Activated CD4-positive, CD25-positive, alpha-beta regulatory T cell treated with anti-CD3 and anti-CD28 coated beads, Interleukin-2, amount 50 U/mL, for 72 hours (primary cell): ENCODE results near the gene CCT6B.
"Not testable (repeated sequence)": the region's sequence is repeated elsewhere in the genome, so short reads cannot be mapped to it uniquely, and the experiment has no call there.

Source experiments
- DNase-seq: peaks from one replicate; pipeline ENCODE4 v3.0.0; 2021

CCT6B gene, protein sequence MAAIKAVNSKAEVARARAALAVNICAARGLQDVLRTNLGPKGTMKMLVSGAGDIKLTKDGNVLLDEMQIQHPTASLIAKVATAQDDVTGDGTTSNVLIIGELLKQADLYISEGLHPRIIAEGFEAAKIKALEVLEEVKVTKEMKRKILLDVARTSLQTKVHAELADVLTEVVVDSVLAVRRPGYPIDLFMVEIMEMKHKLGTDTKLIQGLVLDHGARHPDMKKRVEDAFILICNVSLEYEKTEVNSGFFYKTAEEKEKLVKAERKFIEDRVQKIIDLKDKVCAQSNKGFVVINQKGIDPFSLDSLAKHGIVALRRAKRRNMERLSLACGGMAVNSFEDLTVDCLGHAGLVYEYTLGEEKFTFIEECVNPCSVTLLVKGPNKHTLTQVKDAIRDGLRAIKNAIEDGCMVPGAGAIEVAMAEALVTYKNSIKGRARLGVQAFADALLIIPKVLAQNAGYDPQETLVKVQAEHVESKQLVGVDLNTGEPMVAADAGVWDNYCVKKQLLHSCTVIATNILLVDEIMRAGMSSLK

DNA sequence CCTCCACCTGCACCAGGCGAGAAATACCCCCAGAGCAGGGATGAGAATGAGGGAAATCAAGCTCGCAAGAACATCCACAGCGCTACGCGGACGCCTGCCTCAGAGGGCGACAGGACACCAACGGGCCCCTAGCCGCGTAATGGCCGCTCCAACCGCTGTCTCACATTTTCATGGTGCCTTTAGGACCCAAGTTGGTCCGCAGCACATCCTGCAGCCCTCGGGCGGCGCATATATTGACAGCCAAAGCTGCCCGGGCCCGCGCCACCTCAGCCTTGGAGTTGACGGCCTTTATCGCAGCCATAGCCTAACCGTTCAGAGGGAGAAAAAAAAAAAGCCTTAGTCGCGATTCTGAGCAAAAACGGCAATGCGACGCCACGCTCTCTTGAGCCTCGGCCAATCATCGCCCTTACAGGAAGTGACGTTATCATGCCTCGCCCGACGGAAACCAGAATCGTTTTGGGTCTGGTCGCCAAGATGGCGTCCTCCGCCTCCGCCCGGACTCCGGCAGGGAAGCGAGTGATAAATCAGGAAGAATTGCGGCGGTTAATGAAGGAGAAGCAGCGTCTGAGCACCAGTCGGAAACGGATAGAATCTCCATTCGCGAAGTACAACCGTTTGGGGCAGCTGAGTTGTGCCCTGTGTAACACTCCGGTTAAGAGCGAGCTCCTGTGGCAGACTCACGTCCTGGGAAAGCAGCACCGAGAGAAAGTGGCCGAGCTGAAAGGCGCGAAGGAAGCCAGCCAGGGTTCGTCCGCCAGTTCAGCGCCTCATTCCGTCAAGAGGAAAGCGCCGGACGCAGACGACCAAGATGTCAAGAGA, at the start of gene CCT6B, which contains the start of gene ZNF830:
CCT6B (minus strand) TSS at position 368 of the 819 bp plus-strand sequence; CDS start at position 301, 67 bp downstream.
ZNF830 (plus strand) TSS at position 448 of the 819 bp plus-strand sequence; CDS start at position 475, 27 bp downstream.
- peak; percentile 83 for DNase-seq

DNA sequence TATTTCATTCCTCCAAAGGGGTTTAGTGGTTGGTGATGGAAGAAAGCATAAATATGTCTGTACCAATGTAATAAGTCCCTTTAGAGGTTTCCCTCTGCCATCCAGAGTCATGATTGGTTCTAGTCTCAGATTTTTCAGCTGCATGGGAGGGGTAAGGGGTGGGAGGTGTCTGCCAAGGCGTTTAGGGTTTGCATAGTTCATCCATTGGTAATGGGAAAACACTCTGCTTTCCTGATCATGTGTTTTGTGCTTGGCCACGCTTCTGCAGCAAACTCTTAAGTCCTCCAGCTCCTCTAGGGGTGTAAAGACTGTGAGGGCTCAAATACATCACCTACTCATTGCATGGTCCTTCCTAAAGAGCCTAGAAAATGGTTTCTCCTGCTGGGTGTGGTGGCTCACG, 48.8 kb upstream of the CCT6B start:
- DNase-seq, result no peak

DNA sequence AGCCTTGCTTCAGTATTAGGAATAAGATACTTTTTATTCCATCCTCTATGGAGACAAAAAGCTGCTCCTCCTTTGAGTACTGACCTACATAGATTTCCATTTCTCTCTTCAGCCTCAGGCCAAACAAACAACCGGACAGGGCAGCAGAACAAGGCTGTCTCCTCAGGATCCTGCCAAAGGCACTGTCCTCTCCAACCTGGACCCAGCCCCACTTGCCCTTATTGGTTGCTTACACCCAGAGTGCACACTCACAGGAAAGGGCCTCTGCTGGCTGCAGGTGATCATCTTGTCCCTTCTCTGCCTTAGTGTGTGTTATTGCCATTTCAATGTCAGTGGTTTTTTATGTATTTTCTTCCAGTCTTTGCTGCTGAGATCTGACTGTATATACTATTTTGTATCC, 45.7 kb upstream of the CCT6B start:
- no peak for DNase-seq

DNA sequence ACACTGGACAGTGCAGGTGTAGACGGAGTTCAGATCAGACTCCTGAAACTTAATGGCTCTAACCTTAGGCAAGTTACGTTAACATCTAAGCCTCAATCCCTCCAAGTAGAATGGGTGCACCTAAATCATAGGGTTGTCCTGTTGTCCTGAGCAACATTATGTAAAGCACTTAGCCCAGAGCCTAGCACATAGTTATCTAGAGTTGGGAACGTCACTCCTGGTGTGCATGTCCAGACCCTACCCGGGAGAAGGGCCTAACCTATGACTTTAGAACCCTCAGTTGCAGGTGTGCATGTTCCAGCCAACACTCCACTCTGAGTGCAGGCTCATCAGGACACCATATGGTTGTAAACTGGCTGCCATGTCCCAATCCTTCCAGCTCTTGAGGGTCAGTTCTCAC, 45.1 kb upstream of the CCT6B start:
- no peak for DNase-seq

DNA sequence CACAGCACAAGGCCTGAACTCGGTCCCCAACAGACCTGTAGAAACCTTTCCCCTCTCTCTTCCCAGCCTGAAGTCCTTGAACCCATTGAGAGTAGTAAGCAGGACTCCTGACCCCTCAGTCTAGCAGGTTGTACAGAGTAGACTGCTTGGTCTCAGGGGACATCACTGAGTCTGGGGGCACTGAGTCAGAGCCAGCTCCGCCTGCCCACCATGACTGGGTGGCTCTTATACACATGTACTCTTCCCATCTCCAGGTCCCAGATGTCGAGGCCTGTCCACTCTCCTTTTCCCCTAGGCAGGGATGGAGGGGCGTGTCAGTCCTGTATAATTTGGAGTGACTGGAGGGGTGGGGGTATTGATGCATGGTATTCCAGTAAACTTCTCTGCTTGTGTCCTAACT, 42.5 kb upstream of the CCT6B start:
- DNase-seq, result no peak

DNA sequence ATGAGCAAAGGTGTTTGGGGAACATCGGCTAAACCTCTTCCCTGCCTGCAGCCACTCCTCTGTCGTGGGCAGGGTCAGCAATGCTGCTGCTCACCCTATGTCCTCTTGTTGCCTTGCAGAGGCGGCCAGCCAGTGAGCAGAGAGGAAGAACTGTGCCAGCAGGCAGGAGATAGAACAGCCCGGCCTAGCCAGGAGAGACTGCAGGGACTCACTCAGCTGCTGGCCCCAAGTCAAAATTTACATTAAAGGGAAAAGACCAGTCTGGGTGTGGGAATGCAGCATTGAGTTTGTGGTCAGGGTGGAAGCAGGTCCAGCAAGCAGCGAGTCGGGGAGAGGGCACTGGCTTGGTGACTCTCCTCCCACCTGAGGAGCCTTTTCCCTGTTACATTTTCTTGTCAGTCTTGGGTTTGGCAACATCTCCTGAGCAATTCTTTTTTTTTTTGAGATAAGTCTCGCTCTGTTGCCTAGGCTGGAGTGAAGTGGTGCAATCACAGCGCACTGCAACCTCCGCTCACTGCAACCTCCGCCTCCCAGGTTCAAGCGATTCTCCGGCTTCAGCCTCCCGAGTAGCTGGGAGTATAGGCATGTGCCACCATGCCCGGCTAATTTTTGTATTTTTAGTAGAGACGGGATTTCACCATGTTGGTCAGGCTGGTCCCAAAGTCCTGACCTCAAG, 41.8 kb upstream of the CCT6B start:
- no peak for DNase-seq

DNA sequence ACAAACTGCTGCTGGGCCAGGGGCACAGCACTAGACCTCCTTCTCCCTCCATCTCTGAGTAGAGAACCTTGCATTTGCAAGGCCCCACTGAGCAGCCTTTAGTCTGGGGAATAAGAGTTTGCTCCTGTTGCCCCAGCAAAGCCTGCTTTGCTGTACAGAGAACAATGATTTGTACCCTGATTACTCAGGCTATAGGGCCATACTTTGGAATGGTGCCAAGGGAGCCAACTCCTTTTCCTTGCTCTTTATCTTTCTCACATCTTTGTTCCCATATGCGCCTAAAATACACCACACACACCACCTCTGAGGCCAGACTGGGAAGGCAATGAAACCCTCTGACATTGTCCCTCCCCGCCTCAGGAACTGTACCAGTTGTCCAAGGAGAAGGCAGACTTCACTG, 40.3 kb upstream of the CCT6B start:
- DNase-seq, result no peak

DNA sequence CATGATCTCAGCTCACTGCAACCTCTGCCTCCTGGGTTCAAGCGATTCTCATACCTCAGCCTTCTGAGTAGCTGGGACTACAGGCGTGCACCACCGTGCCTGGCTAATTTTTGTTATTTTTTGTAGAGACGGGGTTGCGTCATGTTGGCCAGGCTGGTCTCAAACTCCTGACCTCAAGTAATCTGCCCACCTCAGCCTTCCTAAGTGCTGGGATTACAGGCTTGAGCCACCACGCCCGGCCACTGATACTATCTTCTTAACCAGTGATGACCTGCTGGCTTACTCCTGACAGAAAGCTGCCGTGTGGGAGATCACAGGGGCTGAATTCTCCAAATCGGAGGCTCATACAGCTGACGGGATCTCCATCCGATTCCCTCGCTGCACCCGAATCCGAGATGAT, 39.7 kb upstream of the CCT6B start:
- not testable (repeated sequence) for DNase-seq

DNA sequence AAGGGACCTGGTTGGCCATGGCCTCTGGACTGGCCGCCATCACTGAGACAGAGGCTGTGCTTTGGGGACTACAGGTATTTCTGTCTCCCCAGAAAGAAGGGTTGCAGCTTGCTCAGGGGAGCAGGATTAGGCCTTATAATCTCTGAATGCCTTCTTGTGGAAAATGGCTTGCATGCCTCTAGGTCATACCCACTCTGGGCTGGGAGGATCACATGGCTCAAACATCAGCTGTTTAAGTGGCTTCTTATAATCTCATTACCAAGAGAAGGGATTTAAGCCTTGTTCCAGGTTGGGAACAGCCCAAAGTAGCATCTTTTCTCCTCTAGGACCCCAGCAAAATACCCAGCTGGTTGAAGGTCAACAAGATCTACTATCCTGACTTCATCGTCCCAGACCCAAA, 38.2 kb upstream of the CCT6B start:
- DNase-seq, result no peak

DNA sequence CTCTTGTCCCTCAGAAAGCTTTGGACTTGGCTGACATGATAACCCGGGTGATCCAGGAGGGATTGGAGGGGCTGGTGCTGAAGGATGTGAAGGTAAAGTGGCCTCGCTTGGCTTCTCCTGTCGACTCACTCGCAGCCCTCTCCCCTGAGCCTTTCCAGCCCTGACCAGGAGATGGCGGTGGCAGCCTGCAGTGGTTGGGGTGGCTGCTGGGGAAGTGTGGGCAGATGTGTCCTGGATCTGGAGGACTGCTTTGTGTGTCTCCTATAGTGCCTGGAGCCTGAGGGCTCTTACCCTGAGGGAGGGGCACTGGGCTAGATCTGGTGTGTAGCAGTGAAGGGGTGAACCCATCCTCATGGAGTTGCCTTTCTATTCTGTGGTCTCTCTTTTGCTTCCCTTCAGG, 36.9 kb upstream of the CCT6B start:
- DNase-seq, result peak; percentile 65

DNA sequence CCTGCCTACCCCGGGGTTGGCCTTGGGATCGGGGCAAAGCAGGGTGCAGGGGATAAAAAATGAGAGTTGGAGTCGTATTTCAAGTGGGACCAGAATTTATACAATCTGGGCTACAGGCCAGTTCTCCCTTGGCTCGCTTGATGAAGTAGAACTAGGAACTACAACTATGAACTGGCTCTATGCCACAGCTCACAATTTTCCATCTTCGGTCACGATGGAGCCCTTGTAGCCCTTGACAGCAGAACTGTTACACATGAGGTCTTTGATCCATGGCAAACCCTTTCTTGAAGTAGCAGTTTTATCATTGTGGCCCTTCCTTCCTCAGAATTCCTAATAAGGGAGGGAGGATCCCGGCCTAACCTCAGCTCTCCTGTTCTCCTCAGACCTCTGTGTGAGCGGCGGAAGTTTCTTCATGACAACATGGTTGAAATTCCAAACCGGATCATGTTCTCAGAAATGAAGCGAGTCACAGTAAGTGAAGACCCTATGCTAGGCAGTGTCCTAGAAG, 36.1 kb upstream of the CCT6B start:
- DNase-seq, result no peak

DNA sequence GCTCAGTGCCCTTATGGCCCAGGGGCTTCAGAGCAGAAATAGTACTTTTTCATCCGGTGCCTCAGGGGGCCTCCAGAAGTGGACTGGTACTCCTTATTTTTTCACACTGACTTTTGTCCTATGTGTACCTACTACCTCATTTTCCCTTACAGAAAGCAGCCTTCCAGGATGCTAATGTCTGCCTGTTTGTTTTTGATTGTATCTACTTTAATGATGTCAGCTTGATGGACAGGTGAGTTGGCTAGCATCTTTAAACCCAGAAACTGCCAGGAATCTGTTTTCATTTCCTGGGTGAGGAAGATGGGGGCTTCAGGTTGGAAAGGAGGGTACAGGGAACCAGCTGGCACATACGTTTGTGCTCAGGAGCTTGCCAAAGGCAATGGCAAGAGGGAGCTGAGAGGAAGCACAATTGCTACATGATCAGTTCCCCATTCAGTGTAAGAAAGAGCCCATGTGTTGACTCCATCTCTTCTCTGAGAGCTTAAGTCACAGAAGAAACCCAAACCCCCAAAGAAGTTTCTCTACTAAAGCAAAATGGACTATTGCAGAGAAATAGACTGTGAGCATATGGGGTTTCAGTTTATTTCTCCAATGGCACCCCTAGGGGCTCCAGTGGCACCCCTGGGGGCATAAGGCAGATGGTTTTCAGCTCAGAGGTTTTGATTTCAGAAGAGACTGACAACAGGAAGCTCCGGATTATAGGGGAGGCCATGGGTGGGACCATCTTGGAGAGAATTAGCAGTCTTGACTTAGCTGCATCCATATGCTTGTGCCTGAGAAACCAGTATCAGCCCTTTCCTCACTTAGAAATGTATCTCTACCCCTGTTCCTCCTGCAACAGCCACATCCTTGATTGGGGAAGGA, 35.4 kb upstream of the CCT6B start:
- no peak for DNase-seq

DNA sequence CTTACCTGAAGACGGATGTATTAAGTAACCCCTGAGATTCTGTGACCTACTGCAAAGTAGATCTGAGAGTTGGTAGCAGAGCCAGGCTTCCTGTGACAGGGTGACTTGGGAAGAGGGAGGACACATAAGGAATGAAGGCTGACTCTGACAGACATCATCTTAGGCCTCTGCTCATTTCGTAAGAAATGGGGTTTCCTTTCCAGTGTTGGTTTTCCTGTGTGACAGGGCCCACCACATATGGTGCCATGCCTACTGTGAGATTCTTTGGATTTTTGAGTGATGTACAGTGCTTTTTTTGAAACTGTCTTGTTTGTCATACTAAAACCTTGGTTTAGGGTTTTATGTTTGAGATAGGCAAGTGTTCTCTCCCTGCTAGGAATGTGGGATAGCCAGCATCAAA, 31.8 kb upstream of the CCT6B start:
- no peak for DNase-seq

DNA sequence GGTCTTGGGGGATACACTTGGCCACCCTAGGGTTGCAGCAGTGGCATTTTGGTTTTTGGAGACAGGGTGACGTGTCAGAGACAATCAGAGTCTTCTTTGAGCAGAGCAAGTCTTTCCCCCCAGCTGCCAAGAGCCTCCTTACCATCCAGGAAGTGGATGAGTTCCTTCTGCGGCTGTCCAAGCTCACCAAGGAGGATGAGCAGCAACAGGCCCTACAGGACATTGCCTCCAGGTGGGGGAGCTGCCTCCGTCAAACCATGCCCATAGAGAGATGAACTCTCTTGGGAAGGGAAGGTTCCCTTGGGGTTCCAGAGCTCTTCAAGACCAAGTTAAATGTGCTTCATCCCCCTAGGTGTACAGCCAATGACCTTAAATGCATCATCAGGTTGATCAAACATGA, 30.3 kb upstream of the CCT6B start:
- no peak for DNase-seq

DNA sequence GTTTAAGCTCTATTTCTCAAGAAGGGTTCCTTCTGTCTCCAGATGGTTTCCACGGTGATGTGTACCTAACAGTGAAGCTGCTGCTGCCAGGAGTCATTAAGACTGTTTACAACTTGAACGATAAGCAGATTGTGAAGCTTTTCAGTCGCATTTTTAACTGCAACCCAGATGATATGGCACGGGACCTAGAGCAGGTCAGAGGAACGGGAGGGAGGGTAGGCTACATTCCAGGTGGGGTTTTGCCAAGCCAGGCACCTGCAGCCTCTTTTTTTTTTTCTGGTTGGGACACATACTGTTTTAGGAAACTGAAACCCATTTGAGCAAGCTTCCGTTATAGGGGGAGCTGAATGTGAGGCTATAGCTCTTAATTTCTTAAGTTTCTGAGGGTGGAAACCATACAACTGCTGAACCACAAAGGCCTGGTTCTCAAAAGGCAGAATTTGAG, 29.7 kb upstream of the CCT6B start:
- DNase-seq, result no peak

DNA sequence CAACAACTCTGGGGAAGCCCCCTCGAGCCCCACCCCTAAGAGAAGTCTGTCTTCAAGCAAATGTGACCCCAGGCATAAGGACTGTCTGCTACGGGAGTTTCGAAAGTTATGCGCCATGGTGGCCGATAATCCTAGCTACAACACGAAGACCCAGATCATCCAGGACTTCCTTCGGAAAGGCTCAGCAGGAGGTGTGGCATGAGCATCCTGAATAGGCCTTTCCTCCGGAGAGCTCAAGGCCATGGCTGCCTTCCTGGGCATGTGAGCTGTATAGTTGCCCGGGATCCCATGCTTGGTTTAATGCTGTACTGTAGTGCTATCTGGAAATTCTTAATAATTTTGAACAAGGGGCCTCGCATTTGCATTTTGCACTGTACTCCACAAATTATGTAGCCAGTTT, 28.2 kb upstream of the CCT6B start:
- no peak for DNase-seq

DNA sequence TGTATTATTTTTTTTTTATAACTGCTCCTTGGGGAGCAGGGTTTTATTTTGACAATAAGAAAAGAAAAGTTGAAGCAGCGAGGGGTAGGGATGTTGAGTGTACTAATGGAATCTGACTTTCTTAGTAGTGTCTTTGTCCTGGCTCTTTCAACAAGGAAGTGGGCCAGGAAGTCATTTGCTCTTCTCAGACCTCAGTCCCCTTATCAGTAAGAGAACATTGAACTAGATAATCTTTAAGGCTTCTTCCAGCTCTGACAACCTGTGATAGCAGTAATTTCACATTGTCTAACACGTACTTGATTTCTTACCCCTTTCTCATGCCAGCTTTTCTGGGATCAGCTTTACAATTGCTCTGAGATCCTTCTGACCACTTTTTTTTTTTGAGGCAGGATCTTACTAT, 27.4 kb upstream of the CCT6B start:
- no peak for DNase-seq

DNA sequence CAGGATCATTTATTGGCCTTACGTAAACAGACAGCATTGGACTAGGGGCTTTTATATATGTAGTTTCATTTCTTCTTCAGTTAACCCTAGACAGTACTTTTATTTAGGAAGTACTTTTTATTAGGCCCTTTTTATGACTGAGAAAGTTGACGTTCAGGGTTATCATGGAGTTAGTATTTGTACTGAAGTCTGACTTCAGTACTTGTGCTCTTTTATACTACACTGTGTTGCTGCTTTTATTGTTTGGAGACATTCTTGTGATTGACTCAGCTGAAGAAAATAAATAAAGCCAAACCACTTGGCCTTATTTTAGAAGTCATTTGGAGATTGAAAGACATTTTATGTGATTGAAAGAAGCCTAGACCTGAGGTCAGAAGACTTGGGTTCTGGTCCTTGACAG, 26.0 kb upstream of the CCT6B start:
- no peak for DNase-seq

DNA sequence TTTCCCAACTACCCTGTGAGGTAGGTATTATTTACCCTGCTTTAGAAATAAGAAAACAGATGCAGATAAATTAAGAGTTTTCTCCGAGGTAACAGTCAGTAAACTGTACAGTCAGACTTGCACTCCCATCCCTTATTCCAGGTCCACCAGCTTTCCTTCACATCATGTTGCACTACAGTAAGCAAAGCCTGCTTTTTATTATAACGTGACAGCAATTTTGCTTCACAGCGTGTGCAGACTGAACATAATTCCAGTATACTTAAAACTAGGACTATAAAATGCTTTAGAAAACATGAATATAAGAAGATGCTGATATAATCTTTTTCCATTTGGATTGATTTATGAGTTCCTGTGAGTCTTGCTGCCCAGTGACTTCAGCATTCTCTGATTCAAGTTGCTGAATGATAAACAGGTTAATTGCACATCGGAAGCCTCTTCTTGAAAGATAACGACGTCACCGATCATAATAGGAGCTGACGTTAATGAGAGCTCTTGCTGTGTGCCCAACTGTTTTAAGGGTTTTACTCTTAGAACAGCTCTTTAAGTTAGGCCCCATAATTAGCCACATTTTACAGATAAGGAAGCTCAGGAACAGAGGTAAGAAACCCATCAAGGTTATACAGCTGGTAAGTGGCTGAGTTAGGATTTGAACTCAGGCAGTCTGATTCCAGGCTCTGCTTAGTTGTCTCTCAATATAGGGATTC, 20.4 kb upstream of the CCT6B start:
- DNase-seq, result no peak

DNA sequence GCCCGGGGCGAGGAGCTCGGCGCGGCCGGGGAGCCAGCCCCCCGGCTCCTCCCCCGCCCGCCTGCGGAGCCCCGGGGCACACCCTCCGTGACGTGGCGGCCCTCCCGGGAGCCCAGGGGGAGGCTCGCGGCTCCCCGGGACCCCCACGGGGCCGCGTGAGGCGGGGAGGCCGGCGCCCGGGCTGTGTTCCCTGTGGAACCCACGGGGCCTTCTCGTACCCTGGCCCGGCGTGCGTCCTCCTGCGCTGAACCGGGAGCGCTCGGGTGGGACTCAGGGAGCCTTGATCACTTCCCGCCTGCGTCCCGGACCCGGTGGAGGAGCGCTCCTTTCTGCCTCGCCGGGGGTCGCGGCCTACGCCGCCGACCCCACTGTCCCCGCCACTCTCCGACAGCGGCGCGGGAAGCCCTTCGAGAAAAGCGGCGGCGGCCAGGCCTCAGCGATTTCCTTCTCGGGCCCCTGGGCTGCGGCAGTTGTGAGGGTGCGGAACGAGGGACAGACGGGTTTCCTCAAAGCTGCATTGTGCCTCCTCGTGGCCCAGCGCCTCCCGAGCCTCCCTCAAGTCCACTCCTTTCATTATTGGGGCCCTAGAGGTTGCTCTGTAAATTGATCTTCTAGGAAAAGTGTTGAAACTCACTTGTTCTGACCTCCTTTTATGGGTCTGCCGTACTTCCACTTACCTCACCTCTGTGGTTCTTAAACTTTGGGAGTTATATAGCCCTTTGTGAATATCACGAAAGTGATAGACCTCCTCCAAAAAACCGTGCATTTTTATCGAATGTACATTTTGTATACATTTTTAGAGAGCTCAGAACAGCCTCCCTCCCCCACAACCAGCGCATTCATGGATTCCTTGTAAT, 19.6 kb upstream of the CCT6B start:
- DNase-seq, result peak; percentile 54
